ENCODE results near the gene FAM131A. TPM values are rescaled to one million over a fixed set of nuclear protein-coding genes. Genes with fewer than 3 reads are reported as not detected.
"Not testable (repeated sequence)": the region's sequence is repeated elsewhere in the genome, so short reads cannot be mapped to it uniquely, and the experiment has no call there.

The FAM131A gene
- total and polyA plus RNA-seq, 4 donors = 35.4 to 57.3 (median 46.9) TPM

GRCh38 chr3:184336547-184337398, 627 bp upstream of the FAM131A start:
- WGBS (ENCODE audit: insufficient coverage) = 17% methylated on average over 16 of the region's 17 CpGs
- Histone ChIP-seq H3K4me3 (ENCODE audit: low read depth, low read length) (peak overlapping the region; percentile 62), H3K36me3 (ENCODE audit: control insufficient read depth, insufficient read depth, low read length) (peaks cover 52% of the 10 kb centered on the region), H3K27ac (ENCODE audit: low read depth, low read length) (peak overlapping the region; percentile 96), H3K9me3 (ENCODE audit: control insufficient read depth, insufficient read depth, low read length) (no peaks in the 10 kb centered on the region), H3K4me1 (ENCODE audit: control insufficient read depth, insufficient read depth, low read length) (peaks cover 55% of the 10 kb centered on the region), H3K27me3 (ENCODE audit: control insufficient read depth, insufficient read depth, low read length) (no peaks in the 10 kb centered on the region)
- peak in 3 of 6 donors; percentile 66 to 81 (median 81) for DNase-seq (ENCODE audit: low read depth in 4 of 6, low spot score in 6 of 6)

GRCh38 chr3:184337981-184338380, 581 bp downstream of the FAM131A start:
- no peaks in the 10 kb centered on the region for H3K27me3 ChIP-seq (ENCODE audit: control insufficient read depth, insufficient read depth, low read length)
- peaks cover 55% of the 10 kb centered on the region for H3K4me1 ChIP-seq (ENCODE audit: control insufficient read depth, insufficient read depth, low read length)
- peak overlapping the region; percentile 96 for H3K27ac ChIP-seq (ENCODE audit: low read depth, low read length)
- no peak overlapping the region for H3K4me3 ChIP-seq (ENCODE audit: low read depth, low read length)
- WGBS (ENCODE audit: insufficient coverage) = 45% methylated on average over 5 of the region's 7 CpGs
- no peaks in the 10 kb centered on the region for H3K9me3 ChIP-seq (ENCODE audit: control insufficient read depth, insufficient read depth, low read length)
- no peak for DNase-seq (ENCODE audit: low read depth in 4 of 6, low spot score in 6 of 6)
- H3K36me3 ChIP-seq (ENCODE audit: control insufficient read depth, insufficient read depth, low read length) = peaks cover 52% of the 10 kb centered on the region

GRCh38 chr3:184338511-184338945, 1.1 kb downstream of the FAM131A start:
- Histone ChIP-seq H3K4me1 (ENCODE audit: control insufficient read depth, insufficient read depth, low read length) (peaks cover 59% of the 10 kb centered on the region), H3K27me3 (ENCODE audit: control insufficient read depth, insufficient read depth, low read length) (no peaks in the 10 kb centered on the region), H3K27ac (ENCODE audit: low read depth, low read length) (peak overlapping the region; percentile 96), H3K36me3 (ENCODE audit: control insufficient read depth, insufficient read depth, low read length) (peaks cover 52% of the 10 kb centered on the region), H3K9me3 (ENCODE audit: control insufficient read depth, insufficient read depth, low read length) (no peaks in the 10 kb centered on the region), H3K4me3 (ENCODE audit: low read depth, low read length) (peak overlapping the region; percentile 48)
- peak; percentile 66 to 97 (median 86) for DNase-seq (ENCODE audit: low read depth in 4 of 6, low spot score in 6 of 6)
- WGBS (ENCODE audit: insufficient coverage) = 1% methylated on average over 37 of the region's 37 CpGs

- peak in 1 of 6 donors; percentile 54 for DNase-seq (ENCODE audit: low read depth in 4 of 6, low spot score in 6 of 6)
These were observed 1.6 kb downstream of the FAM131A start for GRCh38 chr3:184339001-184339400.

GRCh38 chr3:184339451-184340135, 2.2 kb downstream of the FAM131A start:
- H3K27ac ChIP-seq (ENCODE audit: low read depth, low read length) = peak overlapping the region; percentile 88

More at GRCh38 chr3:184339001-184339400, 1.6 kb downstream of the FAM131A start:
- Histone ChIP-seq H3K4me3 (ENCODE audit: low read depth, low read length) (peak overlapping the region; percentile 48), H3K4me1 (ENCODE audit: control insufficient read depth, insufficient read depth, low read length) (peaks cover 60% of the 10 kb centered on the region), H3K27me3 (ENCODE audit: control insufficient read depth, insufficient read depth, low read length) (no peaks in the 10 kb centered on the region), H3K36me3 (ENCODE audit: control insufficient read depth, insufficient read depth, low read length) (peaks cover 48% of the 10 kb centered on the region), H3K9me3 (ENCODE audit: control insufficient read depth, insufficient read depth, low read length) (no peaks in the 10 kb centered on the region), H3K27ac (ENCODE audit: low read depth, low read length) (peak overlapping the region; percentile 88)
- 19% methylated on average over 8 of the region's 8 CpGs for WGBS (ENCODE audit: insufficient coverage)

GRCh38 chr3:184341925-184342324, 4.5 kb downstream of the FAM131A start:
- Histone ChIP-seq H3K4me1 (ENCODE audit: control insufficient read depth, insufficient read depth, low read length) (peaks cover 72% of the 10 kb centered on the region), H3K27me3 (ENCODE audit: control insufficient read depth, insufficient read depth, low read length) (no peaks in the 10 kb centered on the region), H3K36me3 (ENCODE audit: control insufficient read depth, insufficient read depth, low read length) (peaks cover 60% of the 10 kb centered on the region), H3K9me3 (ENCODE audit: control insufficient read depth, insufficient read depth, low read length) (no peaks in the 10 kb centered on the region), H3K4me3 (ENCODE audit: low read depth, low read length) (no peak overlapping the region), H3K27ac (ENCODE audit: low read depth, low read length) (no peak overlapping the region)
- DNase-seq (ENCODE audit: low read depth in 4 of 6, low spot score in 6 of 6) = no peak
- 94% methylated on average over 3 of the region's 7 CpGs for WGBS (ENCODE audit: insufficient coverage)

More at GRCh38 chr3:184339451-184340135, 2.2 kb downstream of the FAM131A start:
- Histone ChIP-seq H3K4me1 (ENCODE audit: control insufficient read depth, insufficient read depth, low read length) (peaks cover 66% of the 10 kb centered on the region), H3K36me3 (ENCODE audit: control insufficient read depth, insufficient read depth, low read length) (peaks cover 48% of the 10 kb centered on the region)
- WGBS (ENCODE audit: insufficient coverage) = 82% methylated on average over 16 of the region's 19 CpGs
- not testable (repeated sequence) for H3K4me3 ChIP-seq (ENCODE audit: low read depth, low read length); H3K27me3 ChIP-seq (ENCODE audit: control insufficient read depth, insufficient read depth, low read length); DNase-seq (ENCODE audit: low read depth in 4 of 6, low spot score in 6 of 6); H3K9me3 ChIP-seq (ENCODE audit: control insufficient read depth, insufficient read depth, low read length)

GRCh38 chr3:184343200-184343876, 5.9 kb downstream of the FAM131A start:
- H3K27me3 ChIP-seq (ENCODE audit: control insufficient read depth, insufficient read depth, low read length) = no peaks in the 10 kb centered on the region
- peaks cover 62% of the 10 kb centered on the region for H3K4me1 ChIP-seq (ENCODE audit: control insufficient read depth, insufficient read depth, low read length)
- 47% methylated on average over 5 of the region's 5 CpGs for WGBS (ENCODE audit: insufficient coverage)
- no peaks in the 10 kb centered on the region for H3K9me3 ChIP-seq (ENCODE audit: control insufficient read depth, insufficient read depth, low read length)
- DNase-seq (ENCODE audit: low read depth in 4 of 6, low spot score in 6 of 6) = peak in 1 of 6 donors; percentile 68
- no peak overlapping the region for H3K4me3 ChIP-seq (ENCODE audit: low read depth, low read length)
- H3K36me3 ChIP-seq (ENCODE audit: control insufficient read depth, insufficient read depth, low read length) = peaks cover 66% of the 10 kb centered on the region
- no peak overlapping the region for H3K27ac ChIP-seq (ENCODE audit: low read depth, low read length)

- H3K9me3 ChIP-seq (ENCODE audit: control insufficient read depth, insufficient read depth, low read length) = no peaks in the 10 kb centered on the region
- H3K4me3 ChIP-seq (ENCODE audit: low read depth, low read length) = no peak overlapping the region
- H3K27ac ChIP-seq (ENCODE audit: low read depth, low read length) = peak overlapping the region; percentile 79
- no peaks in the 10 kb centered on the region for H3K27me3 ChIP-seq (ENCODE audit: control insufficient read depth, insufficient read depth, low read length)
- H3K4me1 ChIP-seq (ENCODE audit: control insufficient read depth, insufficient read depth, low read length) = peaks cover 48% of the 10 kb centered on the region
- DNase-seq (ENCODE audit: low read depth in 4 of 6, low spot score in 6 of 6) = no peak
- WGBS (ENCODE audit: insufficient coverage) = 39% methylated on average over 14 of the region's 24 CpGs
- H3K36me3 ChIP-seq (ENCODE audit: control insufficient read depth, insufficient read depth, low read length) = peaks cover 64% of the 10 kb centered on the region
These were observed 7.3 kb downstream of the FAM131A start for GRCh38 chr3:184344579-184345316.
